A549 (cell line): ENCODE measurements around the gene NYNRIN.

ENCODE experiments used
- CTCF ChIP-seq: fragments of >200 bp; sonication (Bioruptor Twin); formaldehyde crosslinking; IDR thresholded peaks from 3 replicates; pipeline ENCODE4 v1.5.1; 2016
- RCOR1 ChIP-seq: fragments of 150-350 bp; IDR thresholded peaks from 2 replicates; pipeline ENCODE4 v1.6.1; 2014; ENCODE audit warnings: antibody characterized with exemption, low read length, low read depth
- USF2 ChIP-seq: fragments of 450-650 bp; IDR thresholded peaks from 2 replicates; pipeline ENCODE4 v1.6.1; 2014; ENCODE audit warnings: antibody characterized with exemption

- TF ChIP-seq CTCF (no peak), USF2 (no peak), RCOR1 (no peak)
These were observed 530 bp upstream of the NYNRIN start for GRCh38 chr14:24398293-24398652.
